CD14-positive monocyte (primary cell): ENCODE data around the gene COL9A3. TPM values are rescaled to one million over a fixed set of nuclear protein-coding genes. Genes with fewer than 3 reads are reported as not detected.

Experiments
- DNase-seq, 3 donors: peaks; one replicate each; pipeline ENCODE4 v3.0.0-alpha.2; 2011 to 2022
- H2AFZ ChIP-seq: 2 replicates; pipeline ENCODE4 v1.6.0; 2012; ENCODE audit warnings: mild to moderate bottlenecking, low read depth, low read length, inconsistent platforms; ENCODE audit not compliant: insufficient read depth, poor library complexity, severe bottlenecking
- H3K27ac ChIP-seq, 2 donors: 1 replicate in 1 of 2; 2 replicates in 1 of 2; pipeline ENCODE4 v1.5.1; 2012 to 2013; ENCODE audit warnings: low read length in 2 of 2, control low read depth in 1 of 2, inconsistent platforms in 1 of 2, low read depth in 1 of 2, mild to moderate bottlenecking in 1 of 2
- H3K27me3 ChIP-seq, 2 donors: one replicate each; pipeline versions ENCODE4 v1.6.0 to v1.6.1; 2011 to 2013; ENCODE audit warnings: low read length in 2 of 2; ENCODE audit not compliant: control insufficient read depth in 2 of 2, insufficient read depth in 2 of 2
- H3K36me3 ChIP-seq, 2 donors: replicated peaks in 1 of 2; 1 replicate in 1 of 2; 2 replicates in 1 of 2; pipeline versions ENCODE4 v1.5.1 to v1.6.1; 2012 to 2013; ENCODE audit warnings: low read length in 2 of 2, control low read depth in 1 of 2, inconsistent platforms in 1 of 2, mild to moderate bottlenecking in 1 of 2; ENCODE audit not compliant: insufficient read depth in 2 of 2, control insufficient read depth in 1 of 2
- H3K4me1 ChIP-seq, 2 donors: 1 replicate in 1 of 2; 2 replicates in 1 of 2; pipeline versions ENCODE4 v1.5.1 to v1.6.1; 2012 to 2013; ENCODE audit warnings: low read length in 2 of 2, control low read depth in 1 of 2, inconsistent platforms in 1 of 2, mild to moderate bottlenecking in 1 of 2, moderate library complexity in 1 of 2; ENCODE audit not compliant: insufficient read depth in 2 of 2, control insufficient read depth in 1 of 2
- H3K4me2 ChIP-seq: replicated peaks from 2 replicates; pipeline ENCODE3; 2012; ENCODE audit warnings: low read length, moderate library complexity, mild to moderate bottlenecking; ENCODE audit not compliant: poor library complexity, severe bottlenecking; ENCODE audit errors: extremely low read depth
- H3K4me3 ChIP-seq, 3 experiments: fragments of 200-600 bp in 1 of 3; sonication (generic) in 1 of 3; replicated peaks in 1 of 3; 1 replicate in 2 of 3; 2 replicates in 1 of 3; pipeline ENCODE4 v1.5.1; 2011 to 2013; ENCODE audit warnings: low read length in 3 of 3, mild to moderate bottlenecking in 3 of 3, control low read depth in 2 of 3, low read depth in 2 of 3, inconsistent platforms in 1 of 3, moderate library complexity in 1 of 3
- H3K79me2 ChIP-seq: 2 replicates; pipeline ENCODE4 v1.6.0; 2012; ENCODE audit warnings: mild to moderate bottlenecking, control low read depth, inconsistent platforms, low read length, moderate library complexity; ENCODE audit not compliant: insufficient read depth
- H3K9ac ChIP-seq: 2 replicates; pipeline ENCODE4 v1.6.0; 2017; ENCODE audit warnings: low read length, mild to moderate bottlenecking; ENCODE audit not compliant: insufficient read depth, poor library complexity, severe bottlenecking
- H3K9me3 ChIP-seq, 2 donors: replicated peaks in 1 of 2; 1 replicate in 1 of 2; 2 replicates in 1 of 2; pipeline versions ENCODE4 v1.5.1 to v1.6.1; 2012 to 2013; ENCODE audit warnings: low read length in 2 of 2, control low read depth in 1 of 2; ENCODE audit not compliant: control insufficient read depth in 1 of 2, insufficient read depth in 1 of 2
- H4K20me1 ChIP-seq: 2 replicates; pipeline ENCODE4 v1.6.0; 2012; ENCODE audit warnings: mild to moderate bottlenecking, low read length, control low read depth, moderate library complexity; ENCODE audit not compliant: insufficient read depth
- H3K27ac Mint-ChIP-seq, 7 donors: one replicate each; pipeline ENCODE4 v1.8.0; 2020; ENCODE audit warnings: mild to moderate bottlenecking in 7 of 7, mixed read lengths in 7 of 7, moderate library complexity in 6 of 7, inconsistent platforms in 2 of 7
- H3K27me3 Mint-ChIP-seq, 3 donors: one replicate each; pipeline ENCODE4 v1.8.0; 2021 to 2022; ENCODE audit warnings: low read depth in 3 of 3, mild to moderate bottlenecking in 3 of 3, mixed read lengths in 3 of 3, moderate library complexity in 3 of 3, inconsistent platforms in 1 of 3
- H3K36me3 Mint-ChIP-seq, 2 donors: one replicate each; pipeline ENCODE4 v1.8.0; 2020; ENCODE audit warnings: mixed read lengths in 2 of 2, inconsistent platforms in 1 of 2, mild to moderate bottlenecking in 1 of 2
- H3K4me1 Mint-ChIP-seq: one replicate; pipeline ENCODE4 v1.8.0; 2020; ENCODE audit warnings: mild to moderate bottlenecking, mixed read lengths
- H3K4me3 Mint-ChIP-seq, 2 donors: one replicate each; pipeline ENCODE4 v1.8.0; 2020; ENCODE audit warnings: mild to moderate bottlenecking in 2 of 2, mixed read lengths in 2 of 2, moderate library complexity in 1 of 2
- H3K9me3 Mint-ChIP-seq, 7 donors: one replicate each; pipeline ENCODE4 v1.8.0; 2020 to 2022; ENCODE audit warnings: mixed read lengths in 7 of 7, mild to moderate bottlenecking in 6 of 7, moderate library complexity in 6 of 7, inconsistent platforms in 2 of 7
- CTCF ChIP-seq: fragments of 200-600 bp; IDR thresholded peaks from one replicate; pipeline ENCODE4 v1.8.0; 2022; ENCODE audit warnings: antibody characterized with exemption, mild to moderate bottlenecking
- WGBS: methylation state at CpG from one replicate; pipeline ENCODE4 v1.1.5; 2013; ENCODE audit warnings: missing lambda C conversion rate; ENCODE audit not compliant: insufficient coverage; 5-methylcytosine and 5-hydroxymethylcytosine counted together
- intact Hi-C, 2 donors: fragments of 100-400 bp; cut with micrococcal nuclease; formaldehyde crosslinking; loops; one replicate each; pipeline versions ENCODE4 v1.15.0 to v1.15.1; 2023
- polyA plus RNA-seq, 3 donors: library from polyadenylated mRNA; depleted of rRNA in 1 of 3; unstranded in 2 of 3; stranded (reverse) in 1 of 3; fragments of 300-500 nt in 2 of 3; fragments of >200 nt in 1 of 3; fragmentation: Illumina TruSeq in 2 of 3; gene quantifications; 1 replicate in 2 of 3; 2 replicates in 1 of 3; pipeline ENCODE4 v1.2.3, GENCODE V29; 2012 to 2021

Gene COL9A3
- polyA plus RNA-seq, 3 donors: 1.8 to 4.4 (median 2.6) TPM

GRCh38 chr20:62831854-62832211, 15.0 kb downstream of the COL9A3 start:
- no peaks in the 10 kb centered on the region for H4K20me1 ChIP-seq
- no peaks in the 10 kb centered on the region for H3K9me3 ChIP-seq
- H2AFZ ChIP-seq: peak overlapping the region; percentile 61
- no peak for TF ChIP-seq CTCF
- DNase-seq: peak in 1 of 3 donors; percentile 2
- 96% methylated on average over 9 of the region's 10 CpGs for WGBS
- H3K9ac ChIP-seq: no peak overlapping the region
- H3K27me3 Mint-ChIP-seq: peaks cover 0 to 4% (median 3%) of the 10 kb centered on the region in 3 donors
- H3K4me3 ChIP-seq: peak overlapping the region in 1 of 3 experiments; percentile 60
- H3K36me3 Mint-ChIP-seq: peaks cover 0 to 2% of the 10 kb centered on the region in 2 donors
- H3K27ac ChIP-seq: peak overlapping the region in 1 of 2 donors; percentile 46
- H3K4me1 Mint-ChIP-seq: peaks cover 27% of the 10 kb centered on the region
- intact Hi-C loops: no loop called here
- H3K27me3 ChIP-seq: no peaks in the 10 kb centered on the region
- H3K9me3 Mint-ChIP-seq: no peaks in the 10 kb centered on the region
- peak overlapping the region in 1 of 7 donors; percentile 75 for H3K27ac Mint-ChIP-seq
- H3K79me2 ChIP-seq: no peaks in the 10 kb centered on the region
- peaks cover 27 to 33% of the 10 kb centered on the region in 2 donors for H3K4me1 ChIP-seq
- no peaks in the 10 kb centered on the region for H3K36me3 ChIP-seq
- H3K4me3 Mint-ChIP-seq: no peak overlapping the region
- H3K4me2 ChIP-seq: peak overlapping the region; percentile 62

- Histone ChIP-seq H4K20me1 (no peaks in the 10 kb centered on the region), H3K9me3 (no peaks in the 10 kb centered on the region), H2AFZ (peak overlapping the region; percentile 61), H3K4me2 (peak overlapping the region; percentile 62), H3K9ac (no peak overlapping the region), H3K27ac (peak overlapping the region; percentile 40 to 46), H3K27me3 (no peaks in the 10 kb centered on the region), H3K36me3 (no peaks in the 10 kb centered on the region), H3K4me3 (peak overlapping the region in 2 of 3 experiments; percentile 3 to 60), H3K79me2 (no peaks in the 10 kb centered on the region), H3K4me1 (peaks cover 29 to 38% of the 10 kb centered on the region in 2 donors)
- H3K9me3 Mint-ChIP-seq: no peaks in the 10 kb centered on the region
- H3K4me1 Mint-ChIP-seq: peaks cover 29% of the 10 kb centered on the region
- no peak for TF ChIP-seq CTCF
- H3K27me3 Mint-ChIP-seq: peaks cover 0 to 4% (median 3%) of the 10 kb centered on the region in 3 donors
- peak overlapping the region; percentile 21 to 89 (median 84) for H3K27ac Mint-ChIP-seq
- DNase-seq: peak; percentile 82 to 89 (median 83)
- H3K36me3 Mint-ChIP-seq: peaks cover 0 to 2% of the 10 kb centered on the region in 2 donors
- WGBS: 48% methylated on average over 19 of the region's 22 CpGs
- intact Hi-C loops: no loop called here
- H3K4me3 Mint-ChIP-seq: peak overlapping the region; percentile 37 to 85
Measured at GRCh38 chr20:62832212-62832922, 15.5 kb downstream of the COL9A3 start.
